ENCODE measurements around the gene DNAAF5.
"Not testable (repeated sequence)": the region's sequence is repeated elsewhere in the genome, so short reads cannot be mapped to it uniquely, and the experiment has no call there.

Gene DNAAF5

DNA sequence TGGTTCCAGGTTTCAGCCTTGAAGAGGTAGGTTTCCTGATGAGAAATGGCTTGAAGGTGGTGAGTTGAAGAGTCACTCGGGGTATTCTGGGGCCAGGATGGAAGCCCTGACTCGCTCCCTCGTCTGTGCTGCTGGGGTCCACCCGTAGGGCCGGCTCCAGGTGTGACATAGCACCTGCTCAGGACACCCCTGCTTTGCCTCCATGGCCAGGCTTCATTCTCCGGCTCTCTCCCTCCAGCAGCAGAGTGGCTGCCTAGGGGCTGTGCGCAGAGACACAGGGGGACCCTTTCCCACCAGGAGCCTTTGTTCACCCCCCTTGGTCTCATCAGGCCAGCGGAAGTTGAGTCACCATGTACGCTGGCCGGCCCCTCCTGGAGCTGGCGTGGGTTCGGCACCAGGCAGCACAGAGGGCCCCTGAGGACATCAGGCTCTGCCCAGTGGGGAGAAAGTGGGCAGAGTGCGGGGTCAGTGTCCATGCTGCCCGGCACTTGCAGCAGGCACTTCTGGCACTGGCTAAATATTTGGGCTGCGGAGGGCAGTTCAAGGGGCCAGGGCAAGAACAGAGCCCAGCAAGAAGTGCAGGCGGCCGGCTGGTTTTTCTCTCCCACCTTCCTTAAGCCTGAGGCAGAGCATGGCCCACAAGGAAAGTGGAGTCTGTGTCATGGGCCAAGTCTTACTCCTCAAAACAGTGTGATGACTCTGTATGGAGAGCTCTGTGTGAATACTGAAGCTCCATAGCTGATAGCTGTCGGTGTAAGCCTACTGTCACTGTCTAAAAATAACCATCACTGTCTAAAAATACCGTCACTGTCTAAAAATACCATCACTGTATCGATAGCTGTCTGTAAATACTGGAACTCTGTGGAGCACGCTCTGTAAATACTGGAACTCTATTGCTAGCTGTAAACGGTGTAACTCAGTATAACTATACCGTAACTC, 4.3 kb downstream of the DNAAF5 start:
- no peak for DNase-seq

DNA sequence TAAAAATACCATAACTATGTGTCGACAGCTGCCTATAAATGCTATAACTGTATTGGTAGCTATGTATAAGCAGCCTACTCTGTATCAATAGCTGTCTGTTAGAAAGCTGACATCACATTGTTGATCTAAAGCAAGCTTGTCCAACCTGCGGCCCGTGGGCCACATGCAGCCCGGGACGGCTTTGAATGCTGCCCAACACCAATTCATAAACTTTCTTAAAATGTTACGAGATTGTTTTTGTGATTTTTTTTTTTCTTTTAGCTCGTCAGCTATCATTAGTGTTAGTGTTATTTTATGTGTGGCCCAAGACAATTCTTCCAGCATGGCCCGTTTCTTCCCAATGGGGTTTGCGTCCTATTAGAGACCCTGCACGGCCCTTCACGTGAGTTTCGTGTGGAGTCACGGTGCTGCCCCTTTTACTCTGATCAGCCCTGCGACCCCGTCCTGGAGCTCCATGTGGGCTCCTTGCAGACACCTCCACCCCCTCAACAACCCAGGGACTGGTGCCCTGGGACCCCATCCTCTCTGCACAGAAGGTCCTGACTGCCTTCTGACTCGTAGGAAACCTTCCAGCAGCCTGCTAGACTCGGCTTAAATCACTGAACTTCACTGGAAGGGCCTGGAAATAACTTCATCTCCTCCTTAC, 5.1 kb downstream of the DNAAF5 start:
- no peak for DNase-seq

DNA sequence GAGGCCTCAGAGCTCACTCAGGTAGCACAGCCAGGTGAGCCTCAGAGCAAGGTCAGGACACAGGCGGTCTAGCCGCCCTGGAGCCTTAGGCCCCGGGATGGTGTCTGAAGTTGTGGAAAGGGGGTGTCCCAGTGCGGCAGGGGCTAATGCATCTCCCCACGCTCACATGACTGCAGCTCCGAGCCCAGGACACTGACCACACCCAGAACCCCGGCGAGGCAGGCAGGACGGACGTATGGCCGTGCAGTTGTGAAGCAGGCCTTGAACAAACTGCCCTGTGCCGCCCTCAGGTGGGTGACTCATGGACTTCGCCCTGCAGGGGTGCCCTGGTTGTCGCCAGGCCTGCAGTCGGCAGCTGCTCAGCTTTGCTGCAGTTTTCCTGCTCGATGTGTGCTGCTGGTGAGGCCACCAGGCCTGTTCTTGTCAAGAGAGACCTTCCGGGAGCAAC, 5.6 kb downstream of the DNAAF5 start:
- DNase-seq, result no peak

DNA sequence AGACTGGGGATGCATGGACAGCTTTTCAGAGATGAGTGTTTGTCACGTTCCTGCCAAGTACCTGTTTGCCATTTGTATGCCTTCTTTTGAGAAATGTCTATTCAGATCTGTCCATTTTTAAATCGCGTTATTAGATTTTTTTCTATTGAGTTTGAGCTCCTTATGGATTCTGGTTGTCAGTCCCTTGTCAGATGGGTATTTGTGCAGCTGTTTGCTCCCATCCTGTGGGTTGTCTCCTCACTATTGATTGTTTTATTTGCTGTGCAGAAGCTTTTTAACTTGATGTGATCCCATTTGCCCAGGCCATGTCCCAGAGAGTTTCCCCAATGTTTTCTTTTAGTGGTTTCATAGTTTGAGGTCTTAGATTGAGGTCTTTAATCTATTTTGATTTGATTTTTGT, 6.1 kb downstream of the DNAAF5 start:
- peak; percentile 93 for DNase-seq

DNA sequence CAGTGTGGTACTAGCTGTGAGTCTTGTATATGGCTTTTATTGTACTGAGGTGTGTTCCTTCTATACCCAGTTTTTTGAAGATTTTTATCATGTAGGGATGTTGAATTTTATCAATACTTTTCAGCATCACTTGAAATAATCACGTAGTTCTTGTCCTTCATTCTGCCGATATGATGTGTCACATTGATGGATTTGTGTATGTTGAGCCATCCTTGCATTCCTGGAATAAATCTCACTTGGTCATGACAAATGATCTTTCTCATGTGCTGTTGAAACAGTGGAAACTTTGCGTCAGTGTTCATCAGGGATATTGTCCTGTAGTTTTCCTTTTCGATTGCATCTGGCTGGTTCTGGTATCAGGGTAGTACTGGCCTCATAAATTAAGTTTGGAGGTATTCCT, 7.7 kb downstream of the DNAAF5 start:
- DNase-seq, result no peak

DNA sequence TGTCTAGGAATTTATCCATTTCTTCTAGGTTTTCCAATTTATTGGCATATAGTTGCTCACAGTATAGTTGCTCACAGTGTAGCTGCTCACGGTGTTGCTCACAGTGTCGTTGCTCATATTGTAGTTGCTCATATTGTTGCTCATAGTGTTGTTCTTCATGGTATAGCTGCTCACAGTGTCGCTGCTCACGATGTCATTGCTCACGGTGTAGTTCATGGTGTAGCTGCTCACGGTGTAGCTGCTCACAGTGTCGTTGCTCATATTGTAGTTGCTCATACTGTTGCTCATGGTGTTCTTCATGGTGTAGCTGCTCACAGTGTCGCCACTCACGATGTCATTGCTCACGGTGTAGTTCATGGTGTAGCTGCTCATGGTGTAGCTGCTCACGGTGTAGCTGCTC, 8.3 kb downstream of the DNAAF5 start:
- no peak for DNase-seq

DNA sequence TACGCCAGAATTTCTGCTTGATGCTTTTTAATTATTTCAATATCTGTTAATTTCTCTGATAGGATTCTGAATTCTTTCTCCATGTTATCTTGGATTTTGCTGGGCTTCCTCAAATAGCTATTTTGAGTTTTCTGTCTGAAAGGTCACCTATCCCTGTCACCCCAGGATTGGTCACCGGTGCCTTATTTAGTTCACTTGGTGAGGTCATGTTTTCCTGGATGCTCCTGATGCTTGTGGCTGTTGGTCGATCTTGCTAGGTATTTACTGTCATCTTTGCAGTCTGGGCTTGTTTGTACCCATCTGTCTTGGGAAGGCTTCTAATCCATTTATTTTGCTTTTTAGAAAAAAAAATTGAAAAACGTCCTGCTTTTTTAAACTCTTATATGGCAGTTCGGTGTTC, 11.7 kb downstream of the DNAAF5 start:
- DNase-seq, result no peak

DNA sequence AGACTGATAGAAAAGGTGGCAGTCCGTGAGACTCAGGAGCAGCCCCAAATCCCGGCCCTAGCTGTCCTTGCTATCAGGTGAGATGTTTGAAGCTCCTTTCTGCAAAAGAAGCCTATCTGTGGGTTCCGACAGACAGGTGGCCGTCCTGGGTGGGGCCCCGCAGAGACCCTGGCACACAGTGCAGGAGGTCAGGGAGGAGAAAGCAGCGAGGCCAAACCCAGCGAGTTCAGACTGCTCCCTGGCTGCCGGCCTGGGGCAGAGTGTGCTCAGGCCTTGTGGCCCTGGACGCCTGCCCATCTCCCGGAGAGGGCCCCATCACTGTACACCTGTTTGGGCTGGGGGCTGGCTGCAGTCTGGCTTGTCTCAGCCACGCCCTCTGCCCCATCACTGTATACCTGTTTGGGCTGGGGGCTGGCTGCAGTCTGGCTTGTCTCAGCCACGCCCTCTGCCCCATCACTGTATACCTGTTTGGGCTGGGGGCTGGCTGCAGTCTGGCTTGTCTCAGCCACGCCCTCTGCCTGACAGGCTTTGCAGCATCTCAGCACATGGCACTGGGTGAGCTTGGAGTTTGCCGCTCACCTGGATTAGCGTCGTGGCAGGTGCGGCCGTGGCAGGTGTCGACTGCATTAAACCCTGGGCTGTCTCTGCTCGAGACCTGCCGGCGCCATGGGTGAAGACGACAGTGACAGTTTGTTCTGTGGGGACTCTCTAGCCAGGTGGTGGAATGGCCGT, 12.4 kb downstream of the DNAAF5 start:
- DNase-seq, result no peak

DNA sequence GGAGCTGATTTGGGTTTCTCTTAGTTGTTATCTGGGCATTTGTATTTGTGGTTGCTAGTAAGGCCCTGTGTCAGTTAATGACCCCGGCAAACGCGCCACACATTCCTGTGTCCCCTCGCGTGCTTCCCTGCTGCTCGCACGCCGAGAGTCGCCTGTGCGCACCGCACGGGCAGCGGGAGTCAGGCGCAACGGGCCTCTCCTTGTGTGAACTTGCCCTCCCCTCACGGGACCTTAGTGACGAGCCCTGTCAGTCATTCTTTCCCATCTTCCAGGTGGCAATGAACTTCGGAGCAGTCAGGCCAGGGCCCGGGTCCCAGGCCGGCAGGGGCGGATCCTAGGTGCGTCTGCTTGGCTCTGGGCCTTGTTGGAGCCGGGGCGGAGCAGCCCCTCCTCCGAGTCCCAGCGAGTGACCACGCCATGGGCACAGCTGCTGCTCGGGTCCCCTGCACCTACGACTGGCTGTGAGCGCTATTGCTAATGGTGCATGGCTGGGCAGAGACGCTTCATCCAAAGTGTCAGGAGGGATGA, 13.0 kb downstream of the DNAAF5 start:
- DNase-seq, result no peak

DNA sequence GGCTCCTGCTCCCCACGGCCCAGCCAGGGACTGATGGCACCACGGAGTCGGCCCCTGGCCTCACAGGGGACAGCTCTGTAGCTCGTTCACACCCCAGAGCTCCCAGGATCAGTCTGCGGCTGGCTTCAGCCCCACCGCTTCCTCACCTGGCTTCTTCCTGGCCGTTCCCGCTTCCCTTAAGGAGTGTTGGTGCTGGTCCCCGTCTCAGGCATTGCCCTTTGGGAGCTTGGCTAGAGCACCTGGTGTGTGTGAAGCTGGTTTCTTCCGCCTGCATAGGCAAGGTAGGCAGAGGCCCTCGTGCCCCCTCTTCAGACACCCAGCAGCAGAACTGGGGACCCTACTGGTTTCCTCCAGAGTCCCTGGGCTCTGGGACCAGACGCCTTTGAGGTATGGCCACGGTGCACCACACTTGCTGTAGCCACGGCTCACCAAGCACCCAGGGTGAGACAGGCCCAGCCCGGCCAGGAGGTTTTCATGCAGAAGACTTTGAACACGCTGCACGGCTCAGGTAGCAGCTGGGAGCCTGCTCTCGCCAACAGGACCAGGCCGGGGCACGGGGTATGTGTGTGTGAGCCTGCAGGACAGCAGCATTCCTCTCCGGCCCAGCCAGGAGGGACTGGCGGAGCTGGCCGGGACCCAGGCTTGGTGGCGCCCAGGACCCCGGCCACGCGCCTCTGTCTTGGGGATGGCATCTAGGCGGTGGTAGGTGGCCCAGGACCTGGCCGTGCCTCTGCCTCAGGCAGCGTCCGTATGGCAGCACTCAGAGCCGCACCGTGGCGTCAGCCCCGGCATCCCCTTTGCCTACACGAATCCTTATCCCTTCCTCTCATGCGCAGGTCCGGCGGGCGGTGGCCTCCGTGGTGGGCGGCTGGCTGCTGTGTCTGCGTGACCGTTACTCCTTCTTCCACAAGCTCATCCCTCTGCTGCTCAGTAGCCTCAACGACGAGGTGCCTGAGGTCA, 13.8 kb downstream of the DNAAF5 start:
- DNase-seq, result no peak

DNA sequence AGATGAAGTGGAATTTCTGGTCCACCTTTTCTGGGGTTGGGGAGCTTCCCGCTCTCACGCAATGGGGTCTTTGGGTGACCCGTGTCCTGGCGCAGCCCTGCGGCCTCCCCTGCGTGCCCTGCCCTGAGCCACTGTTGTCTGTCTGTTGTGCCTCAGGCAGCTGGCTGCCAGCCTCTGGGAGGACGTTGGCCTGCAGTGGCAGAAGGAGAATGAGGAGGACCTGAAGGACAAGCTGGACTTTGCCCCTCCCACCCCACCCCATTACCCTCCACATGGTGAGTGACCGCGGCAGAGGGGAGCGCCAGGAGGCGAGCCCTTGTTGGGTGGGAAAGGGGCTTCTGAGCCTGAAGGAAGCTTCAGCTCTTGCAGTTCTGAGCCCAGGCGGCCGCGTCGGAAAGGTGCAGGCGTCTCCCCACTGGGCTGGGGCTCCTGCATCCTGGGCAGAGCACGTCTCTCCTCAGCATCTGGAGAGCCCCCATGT, 14.7 kb downstream of the DNAAF5 start:
- DNase-seq, result no peak

DNA sequence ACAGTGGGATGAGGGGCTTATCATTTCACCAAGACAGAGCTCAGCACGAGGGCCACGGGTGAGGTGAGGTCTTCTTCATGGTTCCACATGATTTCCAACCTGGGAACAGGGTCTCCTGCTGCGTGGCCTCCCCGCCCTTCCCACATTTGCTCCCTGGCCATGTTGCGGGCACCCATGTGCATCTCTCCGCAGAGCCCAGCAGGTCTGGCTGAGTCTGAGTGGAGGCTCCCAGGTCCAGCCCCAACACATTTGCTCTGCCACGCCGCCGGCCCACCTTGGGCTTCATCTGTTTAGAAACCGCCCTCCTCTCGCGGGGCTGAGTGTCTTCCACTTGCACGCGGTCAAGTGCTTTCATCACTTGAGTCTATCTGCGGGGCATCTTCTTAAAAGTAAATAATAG, 15.4 kb downstream of the DNAAF5 start:
- DNase-seq, result no peak

DNA sequence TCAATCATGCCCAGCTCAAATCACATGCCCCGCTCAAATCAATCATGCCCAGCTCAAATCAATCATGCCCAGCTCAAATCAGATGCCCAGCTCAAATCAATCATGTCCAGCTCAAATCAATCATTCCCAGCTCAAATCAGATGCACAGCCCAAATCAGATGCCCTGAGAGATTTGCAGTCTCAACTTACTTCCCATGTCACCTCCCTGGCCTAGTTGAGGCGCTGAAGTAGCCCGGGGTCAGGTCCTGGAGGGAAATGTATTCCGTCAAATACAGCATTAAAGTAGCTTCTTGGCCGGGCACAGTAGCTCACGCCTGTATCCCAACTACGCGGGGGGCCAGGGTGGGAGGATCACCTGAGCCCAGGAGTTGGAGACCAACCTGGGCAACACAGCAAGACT, 16.3 kb downstream of the DNAAF5 start:
- DNase-seq, result no peak

DNA sequence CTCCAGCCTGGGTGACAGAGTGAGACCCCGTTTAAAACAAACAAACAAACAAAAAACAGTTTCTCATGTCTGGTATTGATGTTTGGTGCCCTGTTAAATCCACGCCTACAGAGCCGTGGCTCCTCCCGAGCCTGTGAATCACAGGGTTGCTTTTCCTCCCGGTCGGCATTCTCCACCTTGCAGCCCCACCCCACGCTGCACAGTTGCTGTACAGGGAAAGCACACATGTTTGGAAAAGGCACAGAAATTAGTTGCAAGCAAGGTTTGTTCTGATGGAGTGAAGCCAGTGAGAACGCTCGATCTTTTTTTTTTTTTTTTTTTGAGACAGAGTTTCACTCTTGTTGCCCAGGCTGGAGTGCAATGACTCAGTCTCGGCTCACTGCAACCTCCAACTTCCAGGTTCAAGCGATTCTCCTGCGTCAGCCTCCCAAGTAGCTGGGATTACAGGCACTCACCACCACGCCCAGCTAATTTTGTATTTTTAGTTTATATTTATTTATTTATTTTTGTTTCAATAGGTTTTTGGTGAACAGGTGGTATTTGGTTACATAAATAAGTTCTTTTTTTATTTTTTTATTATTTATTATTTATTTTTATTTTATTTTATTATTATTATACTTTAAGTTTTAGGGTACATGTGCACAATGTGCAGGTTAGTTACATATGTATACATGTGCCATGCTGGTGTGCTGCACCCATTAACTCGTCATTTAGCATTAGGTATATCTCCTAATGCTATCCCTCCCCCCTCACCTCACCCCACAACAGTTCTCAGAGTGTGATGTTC, 17.0 kb downstream of the DNAAF5 start:
- not testable (repeated sequence) for DNase-seq

DNA sequence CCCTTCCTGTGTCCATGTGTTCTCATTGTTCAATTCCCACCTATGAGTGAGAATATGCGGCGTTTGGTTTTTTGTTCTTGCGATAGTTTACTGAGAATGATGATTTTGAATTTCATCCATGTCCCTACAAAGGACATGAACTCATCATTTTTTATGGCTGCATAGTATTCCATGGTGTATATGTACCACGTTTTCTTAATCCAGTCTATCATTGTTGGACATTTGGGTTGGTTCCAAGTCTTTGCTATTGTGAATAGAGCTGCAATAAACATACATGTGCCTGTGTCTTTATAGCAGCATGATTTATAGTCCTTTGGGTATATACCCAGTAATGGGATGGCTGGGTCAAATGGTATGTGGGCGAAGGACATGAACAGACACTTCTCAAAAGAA, 17.6 kb downstream of the DNAAF5 start:
- DNase-seq, result not testable (repeated sequence)

DNA sequence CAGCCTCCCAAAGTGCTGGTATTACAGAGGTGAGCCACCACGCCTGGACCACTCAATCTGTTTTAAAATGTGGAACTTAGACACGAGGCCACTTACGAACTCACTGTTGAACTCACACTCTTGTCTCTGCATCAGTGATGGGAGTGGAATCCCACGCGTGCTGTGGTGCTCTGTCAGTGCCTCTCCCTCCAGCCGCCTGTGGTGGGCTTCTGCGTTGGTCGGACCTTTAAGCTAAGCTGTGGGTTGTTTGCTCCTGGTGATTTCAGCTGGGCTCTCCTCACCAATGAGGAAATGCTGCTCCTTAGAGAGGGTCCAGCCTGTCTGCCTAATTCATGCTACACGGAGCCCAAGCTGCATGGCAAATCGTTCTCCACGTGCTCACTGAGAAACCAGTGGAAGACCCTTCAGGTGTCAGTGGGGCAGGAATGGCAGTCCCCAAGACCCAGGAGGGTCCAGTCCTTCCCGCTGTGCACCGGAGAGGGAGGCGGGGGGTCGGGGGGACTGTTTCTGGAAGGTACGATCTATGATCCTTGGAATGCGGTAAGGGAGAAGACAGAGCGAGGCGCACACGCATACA, 18.4 kb downstream of the DNAAF5 start:
- no peak for DNase-seq

DNA sequence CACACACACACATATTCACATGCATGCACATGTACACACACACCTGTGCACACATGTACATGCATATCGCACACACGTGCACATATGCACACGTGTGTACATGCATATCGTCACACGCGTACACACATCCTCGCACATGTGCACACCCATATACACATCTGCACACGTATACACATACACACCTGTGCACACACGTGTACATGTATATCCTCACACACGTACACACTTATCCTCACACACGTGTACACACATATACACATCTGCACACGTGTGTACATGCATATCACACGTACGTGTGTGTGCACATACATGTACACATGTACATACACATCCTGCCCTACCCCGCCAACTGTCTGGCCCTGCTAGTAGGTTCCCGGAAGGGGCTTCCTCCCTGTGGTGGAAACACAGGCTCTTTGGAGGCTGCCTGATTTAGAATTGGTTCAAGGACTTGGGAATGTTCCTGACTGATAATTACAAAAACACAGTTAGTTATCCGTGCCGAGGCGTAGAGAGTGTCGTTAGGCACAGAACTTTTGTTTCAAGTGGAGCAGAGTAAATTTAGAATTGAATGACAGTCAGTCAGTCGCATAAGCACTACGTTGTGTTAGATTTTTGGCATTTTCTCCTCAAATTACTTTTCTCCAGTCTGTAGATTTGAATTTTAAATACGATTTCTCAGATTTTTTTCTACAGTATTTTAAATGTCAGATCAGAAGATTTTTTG, 19.1 kb downstream of the DNAAF5 start:
- DNase-seq, result no peak

DNA sequence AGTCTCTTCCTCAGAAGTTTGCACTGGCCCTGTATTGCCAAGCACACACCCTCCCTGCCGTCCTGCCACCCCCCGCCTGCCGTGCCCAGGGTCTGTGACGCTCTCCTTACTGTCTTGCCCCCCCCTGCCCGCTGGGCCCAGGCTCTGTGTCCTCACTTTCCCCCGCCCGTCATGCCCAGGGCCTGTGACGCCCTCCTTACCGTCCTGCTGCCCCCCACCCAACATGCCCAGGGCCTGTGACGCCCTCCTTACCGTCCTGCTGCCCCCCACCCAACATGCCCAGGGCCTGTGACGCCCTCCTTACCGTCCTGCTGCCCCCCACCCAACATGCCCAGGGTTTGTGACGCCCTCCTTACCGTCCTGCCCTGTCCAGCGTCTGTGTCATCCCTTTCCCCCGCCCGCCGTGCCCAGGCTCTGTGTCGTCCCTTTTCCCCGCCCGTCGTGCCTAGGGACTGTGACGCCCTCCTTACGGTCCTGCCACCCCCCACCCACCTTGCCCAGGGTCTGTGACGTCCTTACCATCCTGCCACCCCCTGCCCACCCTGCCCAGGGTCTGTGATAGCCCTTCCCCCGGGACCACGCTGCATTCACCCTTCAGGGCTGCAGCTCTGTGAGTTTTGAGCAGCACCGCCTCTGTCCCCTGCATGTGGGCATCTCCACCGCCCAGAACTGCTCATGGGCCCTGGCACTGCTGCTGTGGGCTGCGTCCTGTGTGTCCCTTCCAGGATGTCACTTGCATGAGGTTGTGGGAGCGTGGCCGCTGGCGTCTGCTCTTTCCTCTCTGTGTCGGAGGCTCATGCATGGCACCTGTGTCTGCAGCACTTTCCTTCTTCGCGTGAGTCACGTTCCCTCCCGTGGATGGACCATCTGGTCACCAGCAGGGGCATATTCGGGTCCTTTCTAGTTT, 19.9 kb downstream of the DNAAF5 start:
- no peak for DNase-seq

DNA sequence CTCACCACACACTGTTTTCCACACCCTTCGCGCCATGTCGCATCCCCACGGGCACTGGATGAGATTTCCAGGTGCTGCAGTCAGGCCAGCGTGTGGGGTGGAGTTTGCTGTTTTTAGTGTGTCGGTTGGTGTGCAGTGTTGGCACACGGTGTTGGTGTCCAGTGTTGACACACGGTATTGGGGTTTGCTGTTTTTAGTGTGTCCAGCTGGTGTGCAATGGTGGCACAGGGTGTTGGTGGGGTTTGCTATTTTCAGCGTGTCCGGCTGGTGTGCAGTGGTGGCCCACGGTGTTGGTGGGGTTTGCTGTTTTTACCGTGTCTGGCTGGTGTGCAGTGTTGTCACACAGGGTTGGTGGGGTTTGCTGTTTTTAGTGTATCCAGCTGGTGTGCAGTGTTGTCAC, 20.7 kb downstream of the DNAAF5 start:
- DNase-seq, result no peak
